Frontal cortex (tissue), 4 donors: ENCODE data around the gene GGTA1. TPM values are rescaled to one million over a fixed set of nuclear protein-coding genes. Genes with fewer than 3 reads are reported as not detected.
A peak's percentile ranks its signal among the peaks of the same experiment; 100 is the strongest.
"Not testable (repeated sequence)": the region's sequence is repeated elsewhere in the genome, so short reads cannot be mapped to it uniquely, and the experiment has no call there.

Source experiments
- DNase-seq, 2 donors: peaks; one replicate each; pipeline ENCODE4 v3.0.0; 2012; ENCODE audit warnings: low spot score in 2 of 2
- FAIRE-seq: peaks from 2 replicates; lab custom pipeline; 2012; peaks lifted over from hg19 to GRCh38; lab: Jason Lieb, UNC
- total RNA-seq: library from RNA; depleted of rRNA; stranded (reverse); fragments of >200 nt; gene quantifications from one replicate; pipeline ENCODE4 v1.2.3, GENCODE V29; 2014
- donor health status: control.
- donor health status: control.
- donor health status: control.

Gene GGTA1
- 2.4 TPM for total RNA-seq

DNA sequence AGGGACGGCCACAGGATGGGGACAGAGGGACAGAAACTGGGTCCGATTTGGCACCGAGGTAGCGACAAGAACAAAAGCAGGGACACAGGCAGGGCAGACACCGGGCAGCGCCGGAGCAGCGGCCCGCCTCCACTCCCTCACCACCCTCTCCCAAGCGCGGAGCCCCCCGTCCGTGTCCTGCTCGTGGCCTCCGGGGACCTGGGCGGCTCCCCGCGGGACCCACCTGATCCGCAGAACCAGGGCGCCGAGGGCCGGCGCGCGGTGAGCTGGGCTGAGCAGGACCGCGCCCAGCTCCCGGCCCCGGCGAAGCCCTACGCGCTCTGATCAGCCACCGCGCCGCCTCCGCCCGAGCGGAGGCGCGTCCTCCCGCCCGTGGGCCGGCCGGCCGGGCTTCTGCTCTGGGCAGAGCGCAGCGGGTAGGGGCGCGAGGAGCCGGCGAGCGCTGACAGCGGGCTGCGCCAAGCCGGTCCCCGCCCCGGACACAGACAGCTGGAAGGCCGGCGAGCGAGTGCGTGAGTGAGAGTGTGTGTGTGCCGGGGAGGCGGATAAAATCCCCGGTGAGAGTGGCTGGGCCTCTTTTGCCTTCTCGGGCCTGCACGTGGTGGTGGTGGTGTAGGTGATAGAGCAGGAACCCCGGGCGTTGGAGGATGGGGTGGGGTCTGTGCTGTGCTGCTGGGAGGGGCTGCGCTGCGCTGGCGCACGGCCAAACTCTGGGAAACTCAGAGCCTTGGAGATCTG lies at the start of gene GGTA1:
TSS of gene GGTA1 (minus strand) at position 418 of the 738 bp plus-strand sequence. CDS start 31,922 bp downstream, outside the sequence.
- FAIRE-seq: no peak
- peak; percentile 48 to 71 for DNase-seq

DNA sequence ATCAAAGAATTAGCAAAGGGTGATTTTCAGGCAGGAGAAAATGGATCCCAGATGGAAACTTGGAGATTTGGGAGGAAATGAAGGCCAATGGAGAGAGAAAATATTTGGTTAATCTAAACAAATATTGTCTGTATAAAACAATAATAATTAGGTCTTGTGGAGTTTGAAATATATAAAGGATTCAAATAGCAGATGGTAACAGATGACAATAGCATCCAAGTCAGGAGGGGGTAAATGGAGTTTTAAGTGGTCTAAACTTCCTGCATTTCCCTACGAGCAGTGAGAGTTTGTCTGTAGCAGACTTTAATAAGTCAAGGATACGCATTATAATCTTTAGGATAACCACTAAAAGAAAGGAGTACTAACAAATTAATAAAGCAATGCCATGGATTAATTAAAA lies 49.0 kb upstream of the GGTA1 start:
- DNase-seq: no peak
- no peak for FAIRE-seq

DNA sequence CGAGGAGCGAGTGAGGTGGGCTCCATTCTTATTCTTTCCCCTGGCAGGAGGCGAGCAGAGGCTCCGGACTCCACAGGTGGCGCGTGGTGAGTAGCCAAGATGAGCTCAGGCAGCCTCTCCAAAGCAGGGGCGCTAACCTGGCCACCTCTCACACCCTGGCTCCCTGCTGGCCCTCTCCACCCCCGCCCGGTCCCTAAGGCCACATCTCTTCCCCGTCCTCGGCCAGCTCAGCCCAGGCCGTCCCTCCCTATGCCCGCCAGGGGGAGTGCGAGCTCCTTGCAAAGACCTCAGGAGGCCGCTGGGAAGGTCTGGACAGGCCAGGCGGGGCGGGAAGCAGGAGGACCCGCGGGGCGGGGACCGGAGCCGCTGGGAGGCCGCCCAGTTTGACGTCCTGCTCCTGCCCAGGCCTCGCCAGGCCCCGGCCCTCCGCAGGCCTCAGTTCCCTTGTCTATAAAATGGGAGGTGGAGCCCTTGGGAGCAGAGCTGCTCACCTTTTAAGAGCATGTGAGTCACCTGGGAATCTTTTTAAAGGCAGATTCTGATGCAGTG lies 46.3 kb upstream of the GGTA1 start:
- FAIRE-seq (no peak), DNase-seq (peak; percentile 84 to 92)

DNA sequence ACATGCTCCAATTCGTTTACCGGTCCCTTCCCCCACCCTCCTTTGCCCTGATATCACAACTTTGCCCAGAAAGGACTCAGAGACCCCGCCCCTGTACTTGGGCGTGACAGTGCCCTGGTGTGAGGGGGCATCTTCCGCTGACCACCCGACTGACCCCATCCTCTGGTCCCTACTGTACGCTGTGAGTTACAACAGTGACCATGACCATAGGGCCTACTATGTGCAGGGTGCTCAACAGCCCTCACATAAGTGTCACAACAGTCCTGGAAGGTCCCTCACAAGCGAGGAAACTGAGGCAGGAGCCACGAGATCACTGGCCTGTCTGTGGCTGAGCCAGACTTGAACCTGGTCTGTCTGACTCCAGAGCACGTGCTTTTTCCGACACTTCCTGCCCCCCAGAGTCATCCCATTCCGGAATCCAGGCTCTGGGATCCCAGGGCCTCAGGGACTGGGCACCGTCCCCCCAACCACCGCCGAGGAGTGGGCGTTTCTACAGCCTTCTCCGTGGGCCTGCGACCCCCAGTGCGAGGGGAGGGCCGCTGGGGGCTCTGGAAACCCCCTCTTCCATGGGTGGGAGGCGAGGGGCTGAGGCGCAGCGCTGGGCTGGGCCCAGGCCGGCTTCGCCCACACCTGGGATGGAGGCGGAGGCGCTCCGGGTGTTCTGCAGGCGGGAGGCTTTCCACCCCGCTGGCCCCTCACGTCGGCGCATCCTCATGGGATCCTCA lies 45.7 kb upstream of the GGTA1 start:
- FAIRE-seq: no peak
- DNase-seq: no peak

DNA sequence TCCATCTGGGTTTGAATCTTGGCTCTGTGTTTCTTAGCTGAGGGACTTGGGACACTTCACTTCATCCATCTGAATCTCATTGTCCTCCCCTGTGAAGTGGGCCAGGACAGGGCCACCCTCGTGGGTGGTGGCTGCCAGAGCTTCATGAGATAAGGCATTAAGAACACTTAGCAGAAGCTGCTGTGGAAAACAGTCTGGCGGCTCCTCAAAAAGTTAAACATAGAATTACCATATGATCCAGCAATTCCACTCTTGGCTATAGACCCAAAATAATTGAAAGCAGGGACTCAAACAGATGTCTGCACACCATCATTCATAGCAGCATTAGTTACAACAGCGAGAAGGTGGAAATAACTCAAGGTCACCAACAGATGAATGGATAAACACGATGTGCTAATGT lies 42.4 kb upstream of the GGTA1 start:
- FAIRE-seq: no peak
- DNase-seq: no peak

DNA sequence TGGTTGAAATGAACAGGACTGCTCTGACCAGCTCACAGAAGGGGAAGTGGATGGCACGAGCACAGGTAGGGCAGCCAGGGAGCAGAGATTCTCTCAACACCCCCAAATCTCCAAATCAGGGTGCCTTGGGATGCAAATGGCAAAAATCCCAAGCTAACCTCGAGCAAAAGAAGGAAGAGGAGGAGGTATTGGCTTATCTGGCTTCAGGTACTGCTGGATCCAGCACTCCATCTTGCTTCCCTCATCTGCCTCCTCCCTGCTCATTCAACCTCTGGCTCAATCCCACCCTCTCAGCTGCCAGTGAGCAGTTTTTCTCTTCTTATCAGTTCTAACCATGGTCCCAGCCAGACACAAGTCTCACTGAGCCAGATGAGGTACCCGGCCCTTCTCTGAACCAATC lies 41.6 kb upstream of the GGTA1 start:
- FAIRE-seq: no peak
- no peak for DNase-seq

DNA sequence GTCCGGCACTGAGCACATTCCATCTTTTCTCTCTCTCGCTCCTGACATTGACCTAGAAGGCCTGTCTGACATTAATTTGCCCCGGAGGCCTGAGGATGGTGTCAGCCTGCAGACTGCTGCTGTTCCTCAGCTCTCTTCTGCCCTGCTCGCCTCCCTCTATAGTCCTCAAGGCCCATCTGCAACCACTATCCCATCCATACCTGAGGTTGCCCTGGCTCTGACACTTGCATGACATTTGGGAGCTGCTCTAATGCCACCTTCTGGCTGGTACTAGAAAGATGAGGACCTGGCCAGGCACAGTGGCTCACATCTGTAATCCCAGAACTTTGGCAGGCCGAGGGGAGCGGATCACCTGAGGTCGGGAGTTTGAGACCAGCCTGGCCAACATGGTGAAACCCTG lies 38.6 kb upstream of the GGTA1 start:
- no peak for DNase-seq
- FAIRE-seq: no peak

DNA sequence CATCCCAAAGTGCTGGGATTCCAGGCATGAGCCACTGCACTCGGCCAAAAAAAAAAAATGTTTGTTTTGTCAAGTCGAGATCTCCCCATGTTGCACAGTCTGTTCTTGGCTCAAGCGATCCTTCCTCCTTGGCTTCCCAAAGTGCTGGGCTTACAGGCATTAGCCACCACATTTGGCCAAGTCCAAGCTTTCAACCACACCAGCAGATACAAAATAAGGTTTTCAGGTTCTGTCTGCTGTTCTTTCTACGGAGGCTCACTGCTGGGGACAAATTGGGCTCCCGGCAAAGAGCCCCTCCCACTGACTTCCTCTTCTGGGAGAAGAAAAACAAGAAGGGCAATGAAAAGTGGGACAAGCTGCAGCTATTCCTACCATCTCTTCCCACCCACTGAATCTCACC lies 37.6 kb upstream of the GGTA1 start:
- no peak for DNase-seq
- no peak for FAIRE-seq

DNA sequence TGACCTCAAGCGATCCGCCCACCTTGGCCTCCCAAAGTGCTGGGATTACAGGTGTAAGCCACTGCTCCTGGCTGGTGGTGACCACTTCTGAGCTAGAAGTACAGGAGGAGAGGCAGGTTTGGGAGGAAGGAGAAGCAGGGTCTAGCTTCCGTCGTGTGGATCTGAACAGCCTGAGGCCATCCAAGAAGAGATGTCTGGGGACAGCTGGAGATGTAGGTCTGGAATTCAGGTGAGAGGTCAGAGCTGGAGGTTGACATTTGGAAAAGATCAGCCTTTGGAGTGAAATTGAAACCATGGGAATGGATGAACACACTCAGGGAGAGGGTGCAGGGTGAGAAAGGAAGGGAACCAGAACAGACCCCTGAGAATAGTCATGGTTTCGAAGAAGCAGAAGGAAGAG lies 33.2 kb upstream of the GGTA1 start:
- no peak for FAIRE-seq
- no peak for DNase-seq

DNA sequence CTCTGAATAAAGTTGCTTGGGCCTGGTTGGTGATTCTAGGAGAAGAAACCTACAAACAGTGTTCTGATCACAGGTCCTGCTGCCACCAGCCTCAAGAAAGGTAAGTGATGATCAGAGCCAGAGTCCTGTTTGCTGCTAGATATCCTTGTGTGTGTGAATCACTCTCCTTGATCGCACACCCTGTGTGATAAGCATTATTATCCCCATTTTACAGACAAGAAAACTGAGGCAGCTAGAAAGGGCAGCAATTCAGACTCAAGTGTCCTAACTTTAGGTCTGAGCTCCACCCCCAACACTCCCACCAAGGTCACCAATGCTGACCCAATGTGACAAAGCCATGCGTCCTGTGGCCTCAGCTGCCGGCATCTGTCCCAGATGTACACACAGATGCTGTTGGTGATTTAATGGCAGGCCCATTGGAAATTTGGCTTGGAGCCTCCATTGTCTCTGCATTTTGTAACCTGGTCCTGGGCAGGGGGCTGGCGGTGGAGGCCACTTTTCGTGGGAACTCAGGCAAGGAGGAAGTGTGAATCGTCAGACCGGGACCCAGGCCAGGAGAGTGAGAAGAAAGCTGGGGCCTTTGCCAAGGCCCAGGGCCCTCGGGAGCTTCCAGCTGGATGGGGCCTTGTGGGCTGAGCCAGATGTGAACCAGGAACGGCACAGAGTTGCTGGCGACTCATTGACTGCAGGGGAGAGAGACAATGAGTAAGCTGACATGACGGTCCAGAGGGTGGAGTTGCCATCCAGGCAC lies 29.8 kb upstream of the GGTA1 start:
- FAIRE-seq: no peak

DNA sequence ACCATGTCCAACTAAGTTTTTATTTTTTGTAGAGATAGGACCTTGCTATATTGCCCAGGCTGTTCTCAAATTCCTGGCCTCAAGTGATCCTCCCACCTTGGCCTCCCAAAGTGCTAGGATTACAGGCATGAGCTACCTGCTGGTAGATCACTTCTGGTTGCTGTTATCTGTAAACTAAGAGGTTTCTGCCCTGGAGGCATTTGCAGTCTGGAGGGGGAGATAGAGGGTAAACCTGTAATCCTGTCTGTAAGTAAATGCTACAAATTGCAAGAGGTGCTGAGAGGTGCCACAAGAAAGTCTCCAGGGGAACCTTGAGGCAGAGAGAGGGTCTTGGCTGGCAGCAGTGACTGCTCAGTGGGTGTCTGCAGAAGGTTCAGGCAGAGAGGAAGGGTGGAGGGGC lies 29.0 kb upstream of the GGTA1 start:
- DNase-seq (no peak), FAIRE-seq (no peak)

More for the DNA sequence above, 29.8 kb upstream of the GGTA1 start:
- DNase-seq: peak; percentile 36 to 70

DNA sequence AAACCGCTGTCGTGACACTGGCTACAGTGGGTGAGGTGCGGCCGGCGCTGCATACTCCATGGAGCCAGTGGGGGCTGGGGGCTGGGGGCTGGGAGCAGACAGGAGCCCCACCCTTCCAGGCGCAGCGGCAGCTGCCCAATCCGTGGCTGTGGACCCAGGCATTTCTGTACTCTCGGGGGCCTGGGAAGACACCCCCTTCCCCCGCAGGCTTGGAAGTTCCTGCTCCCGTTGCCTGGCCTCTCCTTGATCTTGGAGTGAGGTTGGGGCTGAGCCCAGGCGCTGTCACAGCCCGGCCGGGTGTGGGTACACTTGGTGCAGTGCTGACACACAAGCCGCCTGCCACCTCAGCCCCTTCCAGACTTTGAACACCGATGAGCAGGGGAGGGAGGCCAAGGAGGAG lies 27.7 kb upstream of the GGTA1 start:
- DNase-seq: no peak
- no peak for FAIRE-seq

DNA sequence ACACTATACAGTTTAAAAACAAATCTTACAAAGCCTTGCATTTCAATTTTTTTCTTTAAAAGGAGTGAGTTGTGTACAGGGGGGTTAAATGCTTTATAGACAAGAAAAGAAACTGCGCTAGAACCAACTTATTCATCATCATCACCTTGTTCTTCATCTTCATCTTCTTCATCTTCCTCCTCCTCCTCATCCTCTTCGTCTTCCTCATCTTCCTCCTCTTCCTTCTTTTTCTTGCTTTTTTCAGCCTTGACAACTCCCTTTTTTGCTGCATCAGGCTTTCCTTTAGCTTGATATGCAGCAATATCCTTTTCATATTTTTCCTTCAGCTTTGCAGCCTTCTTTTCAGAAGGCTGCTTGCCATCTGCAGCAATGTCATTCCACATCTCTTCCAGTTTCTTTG lies 20.0 kb upstream of the GGTA1 start:
- FAIRE-seq, DNase-seq: not testable (repeated sequence)

DNA sequence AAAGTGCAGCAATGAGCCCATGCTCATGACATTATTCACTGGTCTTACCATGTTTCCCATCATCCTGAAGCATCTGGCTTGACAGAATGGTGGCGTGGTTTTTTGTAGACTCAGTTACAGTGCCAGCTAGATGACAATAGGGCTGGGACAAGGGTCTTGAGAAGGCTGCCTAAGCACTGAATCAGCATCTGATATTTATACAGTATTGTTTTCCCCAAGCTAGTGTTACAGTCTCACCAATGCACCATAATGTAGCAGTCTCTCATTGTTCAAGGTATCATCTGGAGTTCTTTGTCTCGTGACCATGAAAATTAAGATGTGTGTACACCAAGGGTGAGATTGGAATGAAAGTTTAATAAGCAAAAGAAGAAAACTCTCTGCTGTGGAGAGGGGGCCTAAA lies 19.0 kb upstream of the GGTA1 start:
- FAIRE-seq: no peak

DNA sequence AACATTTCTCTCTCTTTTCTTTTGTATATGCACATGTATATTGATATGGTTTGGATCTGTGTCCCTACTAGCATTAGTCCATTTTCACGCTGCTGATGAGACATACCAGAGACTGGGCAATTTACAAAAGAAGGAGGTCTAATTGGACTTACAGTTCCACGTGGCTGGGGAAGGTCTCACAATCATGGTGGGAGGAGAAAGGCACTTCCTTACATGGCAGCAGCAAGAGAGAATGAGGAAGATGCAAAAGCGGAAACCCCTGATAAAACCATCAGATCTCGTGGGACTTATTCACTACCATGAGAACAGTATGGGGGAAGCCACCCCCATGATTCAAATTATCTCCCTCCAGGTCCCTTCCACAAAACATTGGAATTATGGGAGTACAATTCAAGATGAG lies 13.5 kb upstream of the GGTA1 start:
- not testable (repeated sequence) for FAIRE-seq, DNase-seq

More for the DNA sequence above, 19.0 kb upstream of the GGTA1 start:
- DNase-seq: no peak

DNA sequence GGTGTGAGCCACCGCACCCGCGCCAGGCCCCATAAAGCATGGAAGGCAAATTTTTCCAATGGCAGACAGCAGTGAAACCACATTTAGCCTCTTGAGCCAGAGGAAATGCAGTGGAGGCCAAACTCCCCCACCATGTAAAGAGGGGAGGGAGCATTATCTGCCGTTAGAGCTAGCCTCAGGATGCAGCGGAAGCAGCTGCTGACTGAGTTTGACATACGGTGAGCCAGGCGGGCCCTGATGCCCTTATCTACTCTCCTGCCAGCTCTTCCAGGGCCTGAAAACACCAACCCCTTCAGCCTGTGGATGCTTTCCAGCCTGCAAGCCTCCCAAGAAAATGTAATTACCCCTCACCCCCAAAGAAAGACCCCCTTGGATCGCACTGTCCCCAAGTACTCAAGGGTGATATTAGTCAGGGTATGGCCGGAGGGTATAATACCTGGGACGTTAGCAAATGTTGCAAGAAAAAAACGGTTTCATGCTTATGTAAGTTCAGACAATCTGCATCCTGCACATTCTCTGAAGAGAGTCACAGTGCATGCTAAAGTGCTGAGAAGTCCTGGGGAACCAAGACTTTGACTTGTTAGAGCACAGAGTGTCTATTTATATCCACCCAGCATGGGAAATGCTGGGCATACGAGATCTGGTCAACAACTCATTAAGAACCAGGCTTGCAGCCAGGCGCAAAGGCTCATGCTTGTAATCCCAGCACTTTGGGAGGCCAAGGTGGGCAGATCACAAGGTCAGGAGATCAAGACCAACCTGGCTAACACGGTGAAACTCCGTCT lies 11.3 kb upstream of the GGTA1 start:
- FAIRE-seq: no peak
- no peak for DNase-seq

DNA sequence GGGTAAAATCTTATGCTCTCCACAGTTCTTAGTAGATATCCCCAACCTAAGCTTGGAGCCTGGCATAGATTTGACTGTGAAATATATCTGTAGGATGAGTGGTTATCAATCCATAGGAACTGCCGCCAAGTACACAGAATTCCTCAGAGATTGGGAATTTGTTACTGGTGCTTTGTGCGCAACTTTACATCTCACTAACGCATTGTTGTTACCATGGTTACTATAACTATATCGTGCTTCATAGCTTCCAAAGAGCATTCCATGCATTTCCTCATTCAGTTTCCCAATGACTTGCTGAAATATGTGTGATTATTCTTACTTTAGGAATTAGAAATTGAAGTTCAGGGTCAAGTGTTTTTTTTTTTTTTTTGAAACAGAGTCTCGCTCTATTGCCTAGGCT lies 9.5 kb upstream of the GGTA1 start:
- DNase-seq: no peak
- FAIRE-seq: no peak

DNA sequence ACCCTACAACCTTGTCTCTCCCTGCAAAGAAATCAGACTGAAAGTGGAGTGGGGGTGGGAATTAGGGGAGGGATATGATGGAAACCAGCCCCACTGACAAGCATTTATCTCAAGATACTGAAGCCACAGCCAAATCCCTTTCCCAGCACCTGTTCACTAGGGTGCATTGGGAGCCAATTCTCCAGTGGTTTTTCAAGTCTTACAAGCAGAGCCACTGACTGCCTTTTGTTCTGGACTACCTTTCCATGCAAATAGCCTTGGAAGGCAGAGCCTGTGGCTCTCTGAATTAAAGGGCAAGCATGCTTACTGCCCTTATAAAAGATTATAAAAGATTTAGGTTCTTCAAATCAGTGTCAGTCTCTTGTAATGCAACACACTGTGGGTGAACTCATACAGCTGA lies 8.8 kb upstream of the GGTA1 start:
- DNase-seq (no peak), FAIRE-seq (no peak)

DNA sequence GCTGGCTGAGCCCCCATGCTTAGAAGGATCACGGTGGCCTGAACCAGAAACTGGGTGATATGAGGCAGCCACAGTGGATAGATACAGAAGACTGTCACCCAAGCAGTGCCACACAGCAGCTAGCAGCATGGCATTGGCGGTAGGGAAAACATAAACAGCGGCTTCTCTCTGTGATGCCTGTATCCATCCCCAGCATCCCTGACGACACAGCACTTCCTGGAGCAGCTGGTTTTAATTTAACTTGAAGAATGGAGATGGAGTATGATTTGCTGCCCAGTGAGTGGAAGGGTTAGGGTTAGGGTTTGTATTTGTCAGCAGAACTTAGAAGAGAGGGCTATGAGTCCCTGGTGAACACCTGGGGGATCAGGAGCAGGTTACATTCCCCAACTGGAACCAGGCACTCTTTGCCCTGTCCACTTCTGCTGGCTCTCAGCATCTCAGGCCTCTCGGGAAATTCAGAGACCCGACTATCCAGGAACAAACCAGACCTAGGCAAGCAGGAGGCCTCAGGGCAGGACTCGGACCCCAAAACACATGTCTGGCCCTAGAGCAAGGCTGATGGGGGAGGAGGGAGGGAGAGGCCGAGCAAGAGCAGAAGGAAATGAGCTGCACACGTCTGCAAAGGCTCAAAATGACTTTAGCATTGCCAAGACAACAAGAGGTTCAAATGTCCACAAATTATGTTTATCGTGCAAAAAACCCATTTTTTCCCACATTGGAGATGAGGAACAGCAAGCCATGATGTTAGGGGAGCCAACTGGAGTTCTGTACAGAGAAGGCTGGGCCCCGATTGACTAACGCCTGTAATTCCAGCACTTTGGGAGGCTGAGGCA lies 6.5 kb upstream of the GGTA1 start:
- FAIRE-seq (no peak), DNase-seq (no peak)
